ENCODE measurements around the gene STK31. TPM values are rescaled to one million over a fixed set of nuclear protein-coding genes. Genes with fewer than 3 reads are reported as not detected.
A peak's percentile ranks its signal among the peaks of the same experiment; 100 is the strongest.

STK31 gene, protein sequence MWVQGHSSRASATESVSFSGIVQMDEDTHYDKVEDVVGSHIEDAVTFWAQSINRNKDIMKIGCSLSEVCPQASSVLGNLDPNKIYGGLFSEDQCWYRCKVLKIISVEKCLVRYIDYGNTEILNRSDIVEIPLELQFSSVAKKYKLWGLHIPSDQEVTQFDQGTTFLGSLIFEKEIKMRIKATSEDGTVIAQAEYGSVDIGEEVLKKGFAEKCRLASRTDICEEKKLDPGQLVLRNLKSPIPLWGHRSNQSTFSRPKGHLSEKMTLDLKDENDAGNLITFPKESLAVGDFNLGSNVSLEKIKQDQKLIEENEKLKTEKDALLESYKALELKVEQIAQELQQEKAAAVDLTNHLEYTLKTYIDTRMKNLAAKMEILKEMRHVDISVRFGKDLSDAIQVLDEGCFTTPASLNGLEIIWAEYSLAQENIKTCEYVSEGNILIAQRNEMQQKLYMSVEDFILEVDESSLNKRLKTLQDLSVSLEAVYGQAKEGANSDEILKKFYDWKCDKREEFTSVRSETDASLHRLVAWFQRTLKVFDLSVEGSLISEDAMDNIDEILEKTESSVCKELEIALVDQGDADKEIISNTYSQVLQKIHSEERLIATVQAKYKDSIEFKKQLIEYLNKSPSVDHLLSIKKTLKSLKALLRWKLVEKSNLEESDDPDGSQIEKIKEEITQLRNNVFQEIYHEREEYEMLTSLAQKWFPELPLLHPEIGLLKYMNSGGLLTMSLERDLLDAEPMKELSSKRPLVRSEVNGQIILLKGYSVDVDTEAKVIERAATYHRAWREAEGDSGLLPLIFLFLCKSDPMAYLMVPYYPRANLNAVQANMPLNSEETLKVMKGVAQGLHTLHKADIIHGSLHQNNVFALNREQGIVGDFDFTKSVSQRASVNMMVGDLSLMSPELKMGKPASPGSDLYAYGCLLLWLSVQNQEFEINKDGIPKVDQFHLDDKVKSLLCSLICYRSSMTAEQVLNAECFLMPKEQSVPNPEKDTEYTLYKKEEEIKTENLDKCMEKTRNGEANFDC
- polyA plus RNA-seq (2013, experiment 1 of 2), result not detected
- polyA plus RNA-seq (2013, experiment 2 of 2), result 0.03 TPM

DNA sequence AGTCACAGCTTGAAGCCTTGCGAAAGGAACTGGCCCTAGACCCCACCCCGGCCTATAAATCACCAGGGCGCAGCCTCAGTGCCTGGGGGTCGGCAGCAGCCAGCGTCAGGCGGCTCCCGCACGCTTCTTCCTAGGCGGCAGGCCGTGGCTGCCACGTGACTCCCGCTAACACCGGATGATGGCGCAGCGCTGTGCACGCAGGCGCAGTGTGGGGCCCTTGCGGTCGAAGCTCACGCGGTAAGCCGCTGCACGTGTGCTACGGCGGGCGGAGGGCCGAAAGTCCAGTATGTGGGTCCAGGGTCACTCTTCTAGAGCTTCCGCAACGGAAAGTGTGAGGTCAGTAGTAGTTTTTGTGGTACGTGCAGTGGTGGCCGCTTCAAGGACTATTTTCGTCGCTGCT, at the start of gene STK31:
STK31 (plus strand) TSS at position 220 of the 400 bp plus-strand sequence; CDS start at position 287, 67 bp downstream.
- no peak within 1 kb of the TSS for H2AK5ac ChIP-seq (ENCODE audit: low read length, severe bottlenecking)
- H2AFZ ChIP-seq (ENCODE audit: low read depth, low read length), result no peak within 1 kb of the TSS
- no peak within 1 kb of the TSS for H3K23ac ChIP-seq (ENCODE audit: low read length in 2 of 2)
- H3K4me3 ChIP-seq (ENCODE audit: insufficient read depth in 1 of 2, low read depth in 1 of 2, low read length in 2 of 2), result no peak within 1 kb of the TSS
- no peak within 1 kb of the TSS for H3K27ac ChIP-seq (ENCODE audit: low read length, poor library complexity, severe bottlenecking)
- H3K9ac ChIP-seq (ENCODE audit: low read length), result no peak within 1 kb of the TSS
- H3K79me1 ChIP-seq (replicated peaks; ENCODE audit: low read length, poor library complexity, severe bottlenecking), result no peaks in the 10 kb centered on the region
- no peak within 1 kb of the TSS for H3K4ac ChIP-seq (ENCODE audit: low read depth in 1 of 2, low read length in 2 of 2)
- no peak within 1 kb of the TSS for H3K14ac ChIP-seq (ENCODE audit: low read length in 2 of 2)
- H3K4me2 ChIP-seq (ENCODE audit: low read length, poor library complexity, severe bottlenecking), result no peak within 1 kb of the TSS
- H2BK15ac ChIP-seq (ENCODE audit: low read depth, poor library complexity, severe bottlenecking), result no peak within 1 kb of the TSS
- peaks cover 18% of the 10 kb centered on the region for H3K9me3 ChIP-seq (ENCODE audit: control insufficient read depth, low read length)
- no peak within 1 kb of the TSS for H2BK5ac ChIP-seq (ENCODE audit: low read depth, low read length, poor library complexity, severe bottlenecking)
- H3K4me1 ChIP-seq (ENCODE audit: control insufficient read depth, insufficient read depth, low read depth, low read length), result no peaks in the 10 kb centered on the region
- no peak within 1 kb of the TSS for H4K8ac ChIP-seq (ENCODE audit: low read length)
- H3K27me3 ChIP-seq (ENCODE audit: control insufficient read depth in 1 of 2, insufficient read depth in 1 of 2, low read length in 2 of 2), result no peaks in the 10 kb centered on the region
- no peak within 1 kb of the TSS for H2BK120ac ChIP-seq (ENCODE audit: low read depth, low read length)
- H3K18ac ChIP-seq (ENCODE audit: low read depth in 1 of 2, low read length in 2 of 2), result no peak within 1 kb of the TSS
- no peaks in the 10 kb centered on the region for H3K36me3 ChIP-seq (ENCODE audit: control insufficient read depth in 1 of 2, insufficient read depth in 2 of 2, low read depth in 1 of 2, low read length in 2 of 2)
- WGBS, result 96% methylated on average over 29 of the region's 33 CpGs
- no peak for DNase-seq
- H2BK12ac ChIP-seq (ENCODE audit: low read length in 2 of 2), result no peak within 1 kb of the TSS
- peak within 1 kb of the TSS; percentile 49 for H4K91ac ChIP-seq (ENCODE audit: low read length)

DNA sequence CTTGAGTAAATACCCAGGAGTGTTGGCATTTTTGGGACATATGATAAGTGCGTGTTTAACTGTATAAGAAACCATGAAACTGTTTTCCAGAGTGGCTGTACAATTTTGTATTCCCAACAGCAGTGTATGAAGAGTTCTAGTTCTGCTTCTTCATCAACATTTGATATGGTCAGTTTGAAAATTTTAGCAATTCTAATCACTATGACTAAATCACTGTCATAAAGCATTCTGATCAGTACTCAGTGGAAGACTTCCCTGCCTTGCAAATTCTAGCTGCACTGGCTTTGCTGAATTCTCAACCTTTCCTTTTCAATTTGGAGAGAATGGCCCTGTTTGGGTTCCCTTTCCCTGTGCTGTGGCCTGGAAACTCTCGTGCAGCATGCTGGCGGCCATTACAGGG, 48.6 kb upstream of the STK31 start:
- no peak overlapping the region for H2BK12ac ChIP-seq (ENCODE audit: low read length in 2 of 2)
- no peak for DNase-seq
- no peaks in the 10 kb centered on the region for H3K4me1 ChIP-seq (ENCODE audit: control insufficient read depth, insufficient read depth, low read depth, low read length)
- H2BK120ac ChIP-seq (ENCODE audit: low read depth, low read length), result no peak overlapping the region
- no peak overlapping the region for H3K9ac ChIP-seq (ENCODE audit: low read length)
- no peak overlapping the region for H3K14ac ChIP-seq (ENCODE audit: low read length in 2 of 2)
- H3K18ac ChIP-seq (ENCODE audit: low read depth in 1 of 2, low read length in 2 of 2), result no peak overlapping the region
- H4K8ac ChIP-seq (ENCODE audit: low read length), result no peak overlapping the region
- H2BK5ac ChIP-seq (ENCODE audit: low read depth, low read length, poor library complexity, severe bottlenecking), result no peak overlapping the region
- no peak overlapping the region for H3K4me2 ChIP-seq (ENCODE audit: low read length, poor library complexity, severe bottlenecking)
- no peak overlapping the region for H4K91ac ChIP-seq (ENCODE audit: low read length)
- no peak overlapping the region for H3K27ac ChIP-seq (ENCODE audit: low read length, poor library complexity, severe bottlenecking)
- no peak overlapping the region for H2BK15ac ChIP-seq (ENCODE audit: low read depth, poor library complexity, severe bottlenecking)
- H3K27me3 ChIP-seq (ENCODE audit: control insufficient read depth in 1 of 2, insufficient read depth in 1 of 2, low read length in 2 of 2), result no peaks in the 10 kb centered on the region
- no peak overlapping the region for H2AFZ ChIP-seq (ENCODE audit: low read depth, low read length)
- H3K4ac ChIP-seq (ENCODE audit: low read depth in 1 of 2, low read length in 2 of 2), result no peak overlapping the region
- no peak overlapping the region for H3K4me3 ChIP-seq (ENCODE audit: insufficient read depth in 1 of 2, low read depth in 1 of 2, low read length in 2 of 2)
- no peaks in the 10 kb centered on the region for H3K9me3 ChIP-seq (ENCODE audit: control insufficient read depth, low read length)
- no peak overlapping the region for H3K23ac ChIP-seq (ENCODE audit: low read length in 2 of 2)
- WGBS, result 93% methylated on average over 3 of the region's 3 CpGs
- no peaks in the 10 kb centered on the region for H3K36me3 ChIP-seq (ENCODE audit: control insufficient read depth in 1 of 2, insufficient read depth in 2 of 2, low read depth in 1 of 2, low read length in 2 of 2)
- H3K79me1 ChIP-seq (replicated peaks; ENCODE audit: low read length, poor library complexity, severe bottlenecking), result no peaks in the 10 kb centered on the region
- H2AK5ac ChIP-seq (ENCODE audit: low read length, severe bottlenecking), result no peak overlapping the region

GRCh38 chr7:23662124-23662983, 47.7 kb upstream of the STK31 start:
- no peak for DNase-seq
- no peak overlapping the region for H4K8ac ChIP-seq (ENCODE audit: low read length)

More at GRCh38 chr7:23662124-23662983, 47.7 kb upstream of the STK31 start:
- no peak overlapping the region for H3K18ac ChIP-seq (ENCODE audit: low read depth in 1 of 2, low read length in 2 of 2)
- H2AK5ac ChIP-seq (ENCODE audit: low read length, severe bottlenecking), result no peak overlapping the region
- H2AFZ ChIP-seq (ENCODE audit: low read depth, low read length), result no peak overlapping the region
- no peak overlapping the region for H2BK15ac ChIP-seq (ENCODE audit: low read depth, poor library complexity, severe bottlenecking)
- H3K79me1 ChIP-seq (replicated peaks; ENCODE audit: low read length, poor library complexity, severe bottlenecking), result no peaks in the 10 kb centered on the region
- no peak overlapping the region for H2BK5ac ChIP-seq (ENCODE audit: low read depth, low read length, poor library complexity, severe bottlenecking)
- no peak overlapping the region for H3K4me3 ChIP-seq (ENCODE audit: insufficient read depth in 1 of 2, low read depth in 1 of 2, low read length in 2 of 2)
- H4K91ac ChIP-seq (ENCODE audit: low read length), result peak overlapping the region; percentile 27
- no peak overlapping the region for H3K4ac ChIP-seq (ENCODE audit: low read depth in 1 of 2, low read length in 2 of 2)
- H3K27ac ChIP-seq (ENCODE audit: low read length, poor library complexity, severe bottlenecking), result no peak overlapping the region
- 84% methylated on average over 7 of the region's 8 CpGs for WGBS
- no peak overlapping the region for H3K23ac ChIP-seq (ENCODE audit: low read length in 2 of 2)
- no peaks in the 10 kb centered on the region for H3K27me3 ChIP-seq (ENCODE audit: control insufficient read depth in 1 of 2, insufficient read depth in 1 of 2, low read length in 2 of 2)
- no peak overlapping the region for H2BK12ac ChIP-seq (ENCODE audit: low read length in 2 of 2)
- no peaks in the 10 kb centered on the region for H3K4me1 ChIP-seq (ENCODE audit: control insufficient read depth, insufficient read depth, low read depth, low read length)
- H3K4me2 ChIP-seq (ENCODE audit: low read length, poor library complexity, severe bottlenecking), result no peak overlapping the region
- H3K14ac ChIP-seq (ENCODE audit: low read length in 2 of 2), result no peak overlapping the region
- H3K9ac ChIP-seq (ENCODE audit: low read length), result no peak overlapping the region
- H3K9me3 ChIP-seq (ENCODE audit: control insufficient read depth, low read length), result no peaks in the 10 kb centered on the region
- no peaks in the 10 kb centered on the region for H3K36me3 ChIP-seq (ENCODE audit: control insufficient read depth in 1 of 2, insufficient read depth in 2 of 2, low read depth in 1 of 2, low read length in 2 of 2)
- H2BK120ac ChIP-seq (ENCODE audit: low read depth, low read length), result no peak overlapping the region
